Vagina (tissue), 2 donors: ENCODE data around the gene GLIPR1L2. TPM values are rescaled to one million over a fixed set of nuclear protein-coding genes. Genes with fewer than 3 reads are reported as not detected.

Source experiments
- DNase-seq, 2 donors: peaks; one replicate each; pipeline ENCODE4 v3.0.0-alpha.2; 2017; ENCODE audit errors: extremely low spot score in 2 of 2
- H3K27ac ChIP-seq: fragments of 200-600 bp; sonication (generic); one replicate; pipeline ENCODE4 v1.5.1; 2019
- H3K27me3 ChIP-seq: fragments of 200-600 bp; sonication (generic); one replicate; pipeline ENCODE4 v1.5.1; 2019
- H3K36me3 ChIP-seq, 2 donors: fragments of 200-600 bp; sonication (generic); one replicate each; pipeline ENCODE4 v1.5.1; 2017 to 2019
- H3K4me1 ChIP-seq: fragments of 200-600 bp; sonication (generic); one replicate; pipeline ENCODE4 v1.5.1; 2019
- H3K4me3 ChIP-seq, 2 donors: fragments of 200-600 bp; sonication (generic); 1 replicate in 1 of 2; 2 replicates in 1 of 2; pipeline ENCODE4 v1.5.1; 2016 to 2019
- H3K9me3 ChIP-seq: fragments of 200-600 bp; sonication (generic); one replicate; pipeline ENCODE4 v1.5.1; 2019
- CTCF ChIP-seq, 3 experiments: fragments of 450-650 bp in 2 of 3; fragments of 200-600 bp in 1 of 3; sonication (generic) in 1 of 3; IDR thresholded peaks; one replicate each; pipeline ENCODE4 v1.5.1; 2017 to 2019; ENCODE audit warnings: antibody characterized with exemption in 3 of 3, mild to moderate bottlenecking in 2 of 3, moderate library complexity in 2 of 3
- POLR2A ChIP-seq, 2 donors: fragments of 450-650 bp; IDR thresholded peaks; one replicate each; pipeline ENCODE4 v1.6.1; 2017; ENCODE audit warnings: antibody characterized with exemption in 2 of 2, mild to moderate bottlenecking in 2 of 2, moderate library complexity in 2 of 2
- POLR2AphosphoS5 ChIP-seq, 2 donors: sonication (generic); formaldehyde crosslinking; IDR thresholded peaks; one replicate each; pipeline ENCODE4 v1.9.0; 2017; ENCODE audit warnings: antibody characterized with exemption in 2 of 2, mild to moderate bottlenecking in 2 of 2, low read depth in 1 of 2; ENCODE audit not compliant: insufficient read depth in 1 of 2
- intact Hi-C: fragments of 100-400 bp; cut with DNase I; formaldehyde crosslinking; loops from one replicate; pipeline ENCODE4 v1.15.1; 2023
- total RNA-seq: library from RNA; depleted of rRNA; stranded (reverse); fragments of >200 nt; gene quantifications from one replicate; pipeline ENCODE4 v1.2.3, GENCODE V29; 2016

The GLIPR1L2 gene
- total RNA-seq, 1 donor from 2014 or later = 1.2 TPM

- Histone ChIP-seq H3K36me3 (no peaks in the 10 kb centered on the region), H3K9me3 (no peaks in the 10 kb centered on the region), H3K27ac (no peak overlapping the region), H3K4me1 (peaks cover 16% of the 10 kb centered on the region), H3K4me3 (no peak overlapping the region), H3K27me3 (no peaks in the 10 kb centered on the region)
- TF ChIP-seq POLR2AphosphoS5 (IDR thresholded peaks at IDR 0.05; ENCODE audit: insufficient read depth in 1 of 2, low read depth in 1 of 2) = no peak
- TF ChIP-seq POLR2A (IDR thresholded peaks at IDR 0.05) = no peak
- intact Hi-C loops = no loop called here
- DNase-seq = no peak
These were observed 86.2 kb downstream of the GLIPR1L2 start for GRCh38 chr12:75477137-75477536.

- no peak overlapping the region for H3K4me3 ChIP-seq
- H3K9me3 ChIP-seq = no peaks in the 10 kb centered on the region
- intact Hi-C loops = no loop called here
- peaks cover 21% of the 10 kb centered on the region for H3K4me1 ChIP-seq
- H3K27me3 ChIP-seq = no peaks in the 10 kb centered on the region
- H3K36me3 ChIP-seq = no peaks in the 10 kb centered on the region
- TF ChIP-seq POLR2A (IDR thresholded peaks at IDR 0.05) = no peak
- TF ChIP-seq POLR2AphosphoS5 (IDR thresholded peaks at IDR 0.05; ENCODE audit: insufficient read depth in 1 of 2, low read depth in 1 of 2) = no peak
- TF ChIP-seq CTCF (IDR thresholded peaks at IDR 0.05) = no peak
- no peak overlapping the region for H3K27ac ChIP-seq
- no peak for DNase-seq
These were observed 87.4 kb downstream of the GLIPR1L2 start for GRCh38 chr12:75478116-75478794.

- H3K36me3 ChIP-seq = no peaks in the 10 kb centered on the region
- no peaks in the 10 kb centered on the region for H3K9me3 ChIP-seq
- H3K27ac ChIP-seq = peak overlapping the region; percentile 77
- intact Hi-C loops = no loop called here
- no peak for DNase-seq
- peak overlapping the region; percentile 46 to 47 for H3K4me3 ChIP-seq
- H3K27me3 ChIP-seq = no peaks in the 10 kb centered on the region
- H3K4me1 ChIP-seq = peaks cover 32% of the 10 kb centered on the region
- no peak for TF ChIP-seq POLR2A (IDR thresholded peaks at IDR 0.05)
- no peak for TF ChIP-seq CTCF (IDR thresholded peaks at IDR 0.05)
- no peak for TF ChIP-seq POLR2AphosphoS5 (IDR thresholded peaks at IDR 0.05; ENCODE audit: insufficient read depth in 1 of 2, low read depth in 1 of 2)
These were observed 89.1 kb downstream of the GLIPR1L2 start for GRCh38 chr12:75479963-75480461.

- peak within 1 kb of the TSS; percentile 77 for H3K27ac ChIP-seq
- TF ChIP-seq POLR2A (IDR thresholded peaks at IDR 0.05) (peak in 1 of 2 donors; percentile 52), CTCF (IDR thresholded peaks at IDR 0.05) (no peak), POLR2AphosphoS5 (IDR thresholded peaks at IDR 0.05; ENCODE audit: insufficient read depth in 1 of 2, low read depth in 1 of 2) (peak; percentile 56 to 60)
- H3K4me3 ChIP-seq = peak within 1 kb of the TSS; percentile 46 to 47
- intact Hi-C loops = no loop called here
- no peaks in the 10 kb centered on the region for H3K27me3 ChIP-seq
- no peaks in the 10 kb centered on the region for H3K36me3 ChIP-seq
- peaks cover 32% of the 10 kb centered on the region for H3K4me1 ChIP-seq
- peak in 1 of 2 donors; percentile 93 for DNase-seq
- no peaks in the 10 kb centered on the region for H3K9me3 ChIP-seq
These were observed 89.6 kb downstream of the GLIPR1L2 start, which contains the start of gene GLIPR1 for GRCh38 chr12:75480469-75480949. TSS of gene GLIPR1 (plus strand) at chr12:75480755. CDS start at chr12:75480881, 126 bp downstream.

- peaks cover 32% of the 10 kb centered on the region for H3K4me1 ChIP-seq
- H3K9me3 ChIP-seq = no peaks in the 10 kb centered on the region
- TF ChIP-seq POLR2AphosphoS5 (IDR thresholded peaks at IDR 0.05; ENCODE audit: insufficient read depth in 1 of 2, low read depth in 1 of 2) = peak in 1 of 2 donors; percentile 13
- TF ChIP-seq CTCF (IDR thresholded peaks at IDR 0.05) = no peak
- no peak for TF ChIP-seq POLR2A (IDR thresholded peaks at IDR 0.05)
- no peak for DNase-seq
- no peaks in the 10 kb centered on the region for H3K36me3 ChIP-seq
- no peaks in the 10 kb centered on the region for H3K27me3 ChIP-seq
- H3K27ac ChIP-seq = peak overlapping the region; percentile 77
- intact Hi-C loops = no loop called here
- H3K4me3 ChIP-seq = peak overlapping the region; percentile 46 to 47
These were observed 90.3 kb downstream of the GLIPR1L2 start for GRCh38 chr12:75481013-75481705.
